Motor neuron (in vitro differentiated cells): Measurements from ENCODE around the gene ISM2. TPM values are rescaled to one million over a fixed set of nuclear protein-coding genes. Genes with fewer than 3 reads are reported as not detected.

Experiments
- ATAC-seq, 8 experiments: fragments of 200-7000 bp; cut with Tn5 transposase; replicated peaks in 6 of 8; 2 replicates each; pipeline ENCODE4 v1.8.0; 2021; ENCODE audit warnings: mild to moderate bottlenecking in 8 of 8, moderate library complexity in 8 of 8
- H3K27ac ChIP-seq, 2 donors: fragments of 250-450 bp; sonication (Bioruptor Pico); 2 replicates each; pipeline ENCODE4 v1.9.0; 2021; ENCODE audit warnings: antibody characterized with exemption in 2 of 2, mild to moderate bottlenecking in 2 of 2, moderate library complexity in 1 of 2
- H3K4me1 ChIP-seq, 2 donors: fragments of 250-450 bp; sonication (Bioruptor Pico); replicated peaks in 1 of 2; 2 replicates each; pipeline ENCODE4 v1.6.1; 2021; ENCODE audit warnings: antibody characterized with exemption in 2 of 2, mild to moderate bottlenecking in 2 of 2, moderate library complexity in 1 of 2
- H3K4me3 ChIP-seq, 5 donors: fragments of 250-450 bp; sonication (Bioruptor Pico); 2 replicates each; pipeline ENCODE4 v1.9.0; 2021; ENCODE audit warnings: antibody characterized with exemption in 5 of 5, mild to moderate bottlenecking in 5 of 5, moderate library complexity in 4 of 5
- WGBS, 10 experiments: fragments of 450-650 bp; shearing (Covaris generic); methylation state at CpG; one replicate each; pipeline ENCODE4 v1.0.0; 2022; 5-methylcytosine and 5-hydroxymethylcytosine counted together
- in situ Hi-C, 9 experiments: fragments of 400-800 bp; cut with MboI; loops; one replicate each; pipeline ENCODE4 v1.15.0; 2021; ENCODE audit warnings: low sequenced_read_pairs in 9 of 9, low pct_unique_long_range_greater_than_20kb in 2 of 9; ENCODE audit not compliant: unreplicated experiment in 9 of 9
- total RNA-seq, 8 experiments: library from RNA; unstranded; fragments of 300-600 nt; gene quantifications; 2 replicates each; pipeline versions ENCODE4 v1.2.3 to v1.2.4, GENCODE V29; 2022

Gene ISM2
- total RNA-seq, 8 experiments from 2014 or later, result 0.17 to 19.0 (median 0.92) TPM

GRCh38 chr14:77498984-77499527 is 440 bp upstream of the ISM2 start:
- peak in 4 of 8 experiments; percentile 14 to 50 (median 28) for ATAC-seq
- in situ Hi-C loops, result no loop called here

GRCh38 chr14:77495334-77495733 is 3.3 kb downstream of the ISM2 start:
- ATAC-seq, result no peak
- H3K4me3 ChIP-seq, result no peak overlapping the region
- in situ Hi-C loops, result no loop called here
- H3K4me1 ChIP-seq, result no peaks in the 10 kb centered on the region
- no peak overlapping the region for H3K27ac ChIP-seq
- WGBS, 10 experiments, result 40 to 100% (median 91%) methylated on average over 1 to 7 of the region's 7 CpGs; no CpG with 5 or more reads in 4 of the 10 experiments

More at GRCh38 chr14:77498984-77499527, 440 bp upstream of the ISM2 start:
- peak overlapping the region; percentile 37 to 61 (median 49) for H3K4me3 ChIP-seq
- H3K27ac ChIP-seq, result no peak overlapping the region
- H3K4me1 ChIP-seq, result no peaks in the 10 kb centered on the region
- WGBS, 10 experiments, result 0 to 5% (median 0%) methylated on average over 1 to 12 of the region's 53 CpGs; no CpG with 5 or more reads in 7 of the 10 experiments

GRCh38 chr14:77491056-77491455 is 7.6 kb downstream of the ISM2 start:
- no peak overlapping the region for H3K27ac ChIP-seq
- H3K4me3 ChIP-seq, result no peak overlapping the region
- ATAC-seq, result no peak
- 50 to 100% (median 83%) methylated on average over 1 to 5 of the region's 5 CpGs; no CpG with 5 or more reads in 3 of the 10 experiments for WGBS, 10 experiments
- no peaks in the 10 kb centered on the region for H3K4me1 ChIP-seq
- in situ Hi-C loops, result no loop called here

GRCh38 chr14:77490347-77490986 is 8.1 kb downstream of the ISM2 start:
- 73 to 100% (median 80%) methylated on average over 1 to 6 of the region's 8 CpGs; no CpG with 5 or more reads in 2 of the 10 experiments for WGBS, 10 experiments
- in situ Hi-C loops, result no loop called here
- H3K4me3 ChIP-seq, result no peak overlapping the region
- H3K4me1 ChIP-seq, result no peaks in the 10 kb centered on the region
- no peak overlapping the region for H3K27ac ChIP-seq
- ATAC-seq, result no peak

GRCh38 chr14:77489041-77489440 is 9.6 kb downstream of the ISM2 start:
- no peak overlapping the region for H3K4me3 ChIP-seq
- H3K4me1 ChIP-seq, result no peaks in the 10 kb centered on the region
- in situ Hi-C loops, result no loop called here
- no peak for ATAC-seq
- 32 to 100% (median 83%) methylated on average over 1 to 3 of the region's 6 CpGs; no CpG with 5 or more reads in 7 of the 10 experiments for WGBS, 10 experiments
- H3K27ac ChIP-seq, result no peak overlapping the region

GRCh38 chr14:77488558-77488957 is 10.1 kb downstream of the ISM2 start:
- H3K4me1 ChIP-seq, result no peaks in the 10 kb centered on the region
- no peak overlapping the region for H3K4me3 ChIP-seq
- H3K27ac ChIP-seq, result no peak overlapping the region
- in situ Hi-C loops, result no loop called here
- ATAC-seq, result no peak
- WGBS, 10 experiments, result 60 to 100% (median 76%) methylated on average over 1 to 6 of the region's 7 CpGs; no CpG with 5 or more reads in 2 of the 10 experiments

GRCh38 chr14:77485901-77486678 is 12.5 kb downstream of the ISM2 start:
- peak in 4 of 8 experiments; percentile 70 to 91 (median 86) for ATAC-seq
- WGBS, 10 experiments, result 64 to 100% (median 90%) methylated on average over 2 to 4 of the region's 7 CpGs; no CpG with 5 or more reads in 5 of the 10 experiments

GRCh38 chr14:77485256-77485655 is 13.4 kb downstream of the ISM2 start:
- no peak overlapping the region for H3K27ac ChIP-seq
- H3K4me1 ChIP-seq, result no peaks in the 10 kb centered on the region
- in situ Hi-C loops, result no loop called here
- no peak overlapping the region for H3K4me3 ChIP-seq
- WGBS, 10 experiments, result 80 to 100% (median 83%) methylated on average over 1 to 2 of the region's 3 CpGs; no CpG with 5 or more reads in 7 of the 10 experiments
- ATAC-seq, result peak in 3 of 8 experiments; percentile 46 to 69 (median 61)

More at GRCh38 chr14:77485901-77486678, 12.5 kb downstream of the ISM2 start:
- in situ Hi-C loops, result no loop called here
- Histone ChIP-seq H3K4me3 (no peak overlapping the region), H3K27ac (no peak overlapping the region), H3K4me1 (no peaks in the 10 kb centered on the region)

- 30 to 100% (median 75%) methylated on average over 1 to 2 of the region's 8 CpGs; no CpG with 5 or more reads in 4 of the 10 experiments for WGBS, 10 experiments
- in situ Hi-C loops, result no loop called here
- no peak overlapping the region for H3K27ac ChIP-seq
- H3K4me1 ChIP-seq, result no peaks in the 10 kb centered on the region
- ATAC-seq, result no peak
- no peak overlapping the region for H3K4me3 ChIP-seq
Observed at GRCh38 chr14:77482422-77482821, 16.2 kb downstream of the ISM2 start.

GRCh38 chr14:77478796-77479195 is 19.8 kb downstream of the ISM2 start:
- H3K4me3 ChIP-seq, result no peak overlapping the region
- ATAC-seq, result no peak
- H3K4me1 ChIP-seq, result no peaks in the 10 kb centered on the region
- WGBS, 10 experiments, result 63 to 80% methylated on average over 1 of the region's 1 CpG; no CpG with 5 or more reads in 8 of the 10 experiments
- H3K27ac ChIP-seq, result no peak overlapping the region
- in situ Hi-C loops, result no loop called here

GRCh38 chr14:77478029-77478428 is 20.6 kb downstream of the ISM2 start:
- H3K27ac ChIP-seq, result no peak overlapping the region
- no peaks in the 10 kb centered on the region for H3K4me1 ChIP-seq
- H3K4me3 ChIP-seq, result no peak overlapping the region
- ATAC-seq, result peak in 1 of 8 experiments; percentile 50
- in situ Hi-C loops, result no loop called here
- 80 to 100% methylated on average over 1 of the region's 5 CpGs; no CpG with 5 or more reads in 8 of the 10 experiments for WGBS, 10 experiments

GRCh38 chr14:77475432-77476115 is 23.0 kb downstream of the ISM2 start:
- Histone ChIP-seq H3K4me3 (no peak overlapping the region), H3K27ac (no peak overlapping the region), H3K4me1 (peaks cover 0 to 5% of the 10 kb centered on the region in 2 donors)
- in situ Hi-C loops, result no loop called here
- no peak for ATAC-seq
- 70 to 100% (median 78%) methylated on average over 2 to 6 of the region's 35 CpGs; no CpG with 5 or more reads in 6 of the 10 experiments for WGBS, 10 experiments
